Ecto neural progenitor cell (in vitro differentiated cells): ENCODE results near the gene ACD.
A peak's percentile ranks its signal among the peaks of the same experiment; 100 is the strongest.

ENCODE experiments used
- DNase-seq: peaks from one replicate; pipeline ENCODE4 v3.0.0-alpha.2; 2018; ENCODE audit warnings: low spot score

Gene ACD

DNA sequence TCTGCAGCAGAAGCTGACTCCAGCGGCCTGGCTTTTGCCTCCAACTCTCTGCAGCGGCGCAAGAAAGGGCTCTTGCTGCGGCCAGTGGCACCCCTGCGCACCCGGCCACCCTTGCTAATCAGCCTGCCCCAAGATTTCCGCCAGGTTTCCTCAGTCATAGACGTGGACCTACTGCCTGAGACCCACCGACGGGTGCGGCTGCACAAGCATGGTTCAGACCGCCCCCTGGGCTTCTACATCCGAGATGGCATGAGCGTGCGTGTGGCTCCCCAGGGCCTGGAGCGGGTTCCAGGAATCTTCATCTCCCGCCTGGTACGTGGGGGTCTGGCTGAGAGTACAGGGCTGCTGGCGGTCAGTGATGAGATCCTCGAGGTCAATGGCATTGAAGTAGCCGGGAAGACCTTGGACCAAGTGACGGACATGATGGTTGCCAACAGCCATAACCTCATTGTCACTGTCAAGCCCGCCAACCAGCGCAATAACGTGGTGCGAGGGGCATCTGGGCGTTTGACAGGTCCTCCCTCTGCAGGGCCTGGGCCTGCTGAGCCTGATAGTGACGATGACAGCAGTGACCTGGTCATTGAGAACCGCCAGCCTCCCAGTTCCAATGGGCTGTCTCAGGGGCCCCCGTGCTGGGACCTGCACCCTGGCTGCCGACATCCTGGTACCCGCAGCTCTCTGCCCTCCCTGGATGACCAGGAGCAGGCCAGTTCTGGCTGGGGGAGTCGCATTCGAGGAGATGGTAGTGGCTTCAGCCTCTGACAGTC lies 2.0 kb upstream of the ACD start:
- DNase-seq, result no peak

DNA sequence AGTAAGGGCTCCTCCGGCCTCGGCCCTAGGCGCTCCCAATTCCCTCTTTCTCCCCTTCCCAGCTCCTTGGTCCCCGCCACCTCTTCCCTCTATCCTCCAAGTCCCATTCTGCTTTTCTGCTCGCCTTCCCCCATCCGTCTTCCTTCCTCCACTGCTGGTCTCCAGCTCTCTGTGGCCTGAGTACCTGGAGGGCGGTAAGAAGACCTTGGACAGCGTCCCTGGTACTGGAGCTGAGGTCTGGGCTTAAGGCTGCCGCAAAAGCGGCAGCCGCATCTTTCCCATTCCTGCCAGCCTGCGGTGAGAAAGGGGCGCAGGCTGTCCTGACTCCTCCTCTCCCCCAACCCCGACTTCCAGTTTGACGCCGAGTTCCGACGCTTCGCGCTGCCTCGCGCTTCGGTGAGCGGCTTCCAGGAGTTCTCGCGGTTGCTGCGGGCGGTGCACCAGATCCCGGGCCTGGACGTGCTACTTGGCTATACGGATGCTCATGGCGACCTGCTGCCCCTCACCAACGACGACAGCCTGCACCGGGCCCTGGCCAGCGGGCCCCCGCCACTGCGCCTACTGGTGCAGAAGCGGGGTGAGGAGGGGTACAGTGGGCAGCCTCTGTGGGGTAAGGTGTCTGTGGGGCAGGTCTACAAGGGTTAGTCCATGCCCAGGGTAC lies 1.2 kb upstream of the ACD start:
- DNase-seq, result peak; percentile 69

DNA sequence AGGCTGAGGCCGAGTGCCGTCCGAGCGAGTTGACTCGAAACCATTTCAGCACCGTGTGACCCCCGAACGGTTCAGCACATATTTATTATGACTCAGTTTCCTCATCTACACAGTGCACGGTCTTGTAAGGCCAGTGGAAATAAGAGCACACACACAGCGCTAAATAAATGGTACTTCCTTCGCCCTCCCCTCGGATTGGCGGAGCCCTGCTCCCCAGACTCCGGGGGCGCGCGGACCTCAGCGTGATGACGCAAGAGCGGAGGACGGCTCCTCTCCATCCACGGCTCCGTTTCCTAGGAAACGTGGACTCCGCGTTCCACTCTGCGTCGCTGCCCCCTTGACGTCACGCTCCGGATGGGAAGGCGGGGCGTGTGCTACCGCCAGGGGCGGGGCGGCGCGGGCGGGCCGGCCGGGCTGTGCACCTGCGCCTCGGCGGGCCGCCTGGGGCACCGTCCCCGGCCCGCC lies 536 bp upstream of the ACD start, which contains the start of gene PARD6A:
Gene PARD6A, plus strand, starts transcription at position 397 of the 465 bp plus-strand sequence. CDS start 79 bp downstream, outside the sequence.
- peak; percentile 94 for DNase-seq

DNA sequence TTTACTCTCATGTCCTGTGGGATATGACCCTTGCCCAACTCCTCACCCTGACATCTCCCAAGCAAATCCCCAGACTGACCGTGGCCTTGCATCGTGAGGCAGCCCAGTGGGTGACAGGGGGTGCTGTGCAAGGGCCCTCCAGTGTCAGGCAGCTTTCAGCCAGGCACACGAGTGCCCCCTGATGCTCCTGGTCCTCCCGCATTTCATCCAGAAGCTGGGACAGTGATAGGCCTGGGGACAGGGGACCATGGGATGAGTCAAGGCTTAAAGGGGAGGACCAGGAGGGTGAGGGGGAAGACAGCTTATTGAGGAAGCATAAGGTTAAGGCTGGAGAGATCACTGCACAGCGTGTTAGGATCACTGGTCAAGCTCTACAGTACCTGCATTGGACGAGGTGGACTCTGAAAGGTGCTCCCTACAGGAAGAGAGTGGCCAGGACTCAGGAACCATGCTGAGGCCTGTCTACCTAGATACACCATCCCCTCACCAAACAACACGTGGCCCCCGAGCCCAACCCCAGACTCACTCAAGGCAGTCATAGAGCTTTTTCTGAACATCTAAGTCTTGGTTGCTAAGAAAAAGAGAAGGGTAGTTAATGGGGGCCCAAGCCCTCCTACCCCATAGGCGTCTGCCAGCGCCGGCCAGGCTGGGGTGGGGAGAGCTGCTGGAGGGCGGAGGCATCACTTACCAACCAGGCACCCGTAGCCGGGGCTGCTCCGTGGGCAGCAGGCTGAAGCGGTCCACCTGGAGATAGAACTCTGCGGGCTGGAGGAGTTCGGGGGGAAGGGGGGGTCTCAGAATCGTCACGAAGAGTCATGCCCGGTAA lies 998 bp downstream of the ACD start:
- no peak for DNase-seq

DNA sequence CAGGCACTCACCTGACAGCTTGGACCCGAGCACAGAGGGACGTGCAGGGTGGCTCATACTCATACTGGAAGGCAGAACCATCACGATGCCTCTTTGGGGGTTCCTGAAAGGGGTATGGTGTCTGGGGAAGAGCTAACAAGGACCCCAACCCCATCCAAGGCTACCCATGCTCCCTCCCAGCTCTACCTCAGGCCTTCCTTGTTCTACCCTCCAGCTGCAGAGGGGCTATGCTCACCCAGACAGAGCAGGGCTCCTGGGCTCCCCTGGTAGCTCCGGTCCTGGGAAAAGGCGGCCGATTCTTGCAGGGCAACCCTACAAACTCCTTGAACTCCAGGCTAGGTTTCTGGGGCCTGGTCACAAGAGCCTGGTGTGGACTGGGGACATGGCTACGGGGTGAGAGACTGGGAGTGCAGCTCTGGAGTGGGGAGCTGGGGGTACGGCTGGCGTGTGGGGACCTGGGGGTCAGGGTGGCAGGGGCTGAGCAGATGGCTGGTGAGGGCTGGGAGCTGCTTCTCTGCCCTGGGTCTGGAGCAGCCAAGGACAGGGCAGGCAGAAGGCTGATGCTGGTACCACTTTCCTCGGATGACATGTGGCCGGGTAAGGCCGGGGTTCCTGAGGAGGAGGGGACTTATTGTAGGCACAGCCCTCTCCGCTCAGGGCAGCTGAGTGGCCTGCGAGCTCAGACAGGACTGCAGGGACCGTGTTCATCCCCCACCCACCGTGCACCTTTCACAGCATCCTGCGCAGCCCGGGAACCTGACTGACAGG lies 2.1 kb downstream of the ACD start:
- no peak for DNase-seq

DNA sequence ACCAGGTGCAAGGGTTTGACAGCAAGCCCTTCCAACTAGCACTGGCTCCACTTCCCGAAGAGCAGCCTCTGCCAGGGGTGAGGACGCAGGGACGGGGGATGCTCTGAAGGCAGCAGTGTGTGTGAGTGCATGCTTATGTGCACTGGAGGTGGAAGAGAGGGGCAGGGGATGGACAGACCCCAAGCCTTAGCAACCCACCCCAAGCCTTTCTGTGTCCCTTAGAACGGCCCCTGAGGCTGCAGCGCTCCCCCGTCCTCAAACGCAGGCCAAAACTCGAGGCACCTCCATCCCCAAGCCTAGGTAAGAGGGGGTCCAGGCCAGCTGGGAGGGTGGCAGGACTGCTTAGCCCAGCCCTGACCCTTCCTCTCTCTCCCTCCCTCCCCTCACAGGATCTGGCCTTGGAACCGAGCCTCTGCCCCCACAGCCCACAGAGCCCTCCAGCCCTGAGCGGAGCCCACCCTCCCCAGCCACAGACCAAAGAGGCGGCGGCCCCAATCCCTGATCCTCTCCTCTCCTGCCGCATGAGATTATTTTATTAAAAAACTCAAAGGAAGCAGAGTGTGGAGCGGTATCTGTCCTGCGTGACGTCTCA lies 2.9 kb downstream of the ACD start:
- DNase-seq, result no peak

DNA sequence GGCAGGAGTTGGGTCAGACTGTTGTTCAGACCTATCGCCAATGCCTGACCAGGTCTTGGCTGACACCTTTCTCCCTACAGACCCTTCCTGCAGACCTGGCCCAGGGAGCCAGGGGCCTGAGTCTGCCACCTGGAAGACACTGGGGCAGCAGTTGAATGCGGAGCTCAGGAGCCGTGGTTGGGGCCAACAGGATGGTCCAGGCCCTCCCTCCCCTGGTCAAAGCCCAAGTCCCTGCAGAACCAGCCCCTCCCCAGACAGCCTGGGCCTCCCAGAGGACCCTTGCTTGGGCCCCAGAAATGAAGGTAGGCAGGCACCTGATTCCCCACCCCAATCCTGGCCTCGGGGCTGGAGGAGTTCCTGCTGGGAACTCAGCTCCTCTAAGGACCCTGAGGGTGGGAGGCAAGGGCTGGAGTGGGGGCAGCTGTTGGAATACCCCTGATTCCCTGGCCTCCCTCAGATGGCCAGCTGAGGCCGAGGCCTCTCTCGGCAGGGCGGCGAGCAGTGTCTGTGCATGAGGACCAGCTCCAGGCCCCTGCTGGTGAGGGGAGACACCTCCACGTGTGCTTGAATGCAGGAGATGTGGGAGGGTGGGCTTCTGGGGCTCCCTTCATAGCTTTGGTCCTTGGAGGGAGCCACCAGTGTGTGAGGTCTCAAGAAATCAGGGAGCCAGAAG lies 3.6 kb downstream of the ACD start:
- no peak for DNase-seq

DNA sequence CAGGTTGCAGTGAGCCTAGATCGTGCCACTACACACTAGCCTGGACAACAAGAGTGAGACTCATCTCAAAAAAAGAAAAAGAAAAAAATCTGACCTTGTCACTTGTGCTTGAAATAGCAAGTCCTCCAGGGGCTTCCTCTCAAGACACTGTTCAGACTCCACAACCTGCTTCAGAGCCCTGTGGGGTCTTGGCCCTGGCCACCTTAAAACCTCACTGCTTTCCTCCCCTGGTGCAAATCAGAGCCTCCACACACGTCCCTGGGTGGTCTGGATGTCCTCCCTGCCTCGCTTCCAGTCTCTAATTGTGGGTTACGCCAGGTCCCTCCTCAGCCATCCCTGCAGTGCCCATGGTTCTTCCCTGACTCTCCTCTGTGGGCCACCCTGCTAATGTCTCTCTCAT lies 4.7 kb downstream of the ACD start:
- no peak for DNase-seq

DNA sequence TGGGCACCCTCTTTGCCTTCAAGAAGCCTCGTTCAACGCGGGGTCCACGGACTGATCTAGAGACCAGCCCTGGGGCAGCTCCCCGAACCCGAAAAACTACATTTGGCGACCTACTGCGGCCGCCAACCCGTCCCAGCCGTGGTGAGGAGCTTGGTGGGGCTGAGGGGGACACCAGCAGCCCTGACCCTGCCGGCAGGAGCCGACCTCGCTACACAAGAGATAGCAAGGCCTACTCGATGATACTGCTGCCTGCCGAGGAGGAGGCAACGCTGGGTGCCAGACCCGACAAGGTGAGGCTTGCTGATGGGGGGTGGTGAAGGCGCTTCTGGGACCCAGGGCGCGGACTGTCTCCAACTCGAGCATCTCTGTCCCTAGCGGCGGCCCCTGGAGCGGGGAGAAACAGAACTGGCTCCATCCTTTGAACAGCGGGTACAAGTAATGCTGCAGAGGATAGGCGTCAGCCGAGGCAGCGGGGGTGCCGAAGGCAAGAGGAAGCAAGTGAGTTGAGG lies 5.6 kb downstream of the ACD start:
- no peak for DNase-seq

DNA sequence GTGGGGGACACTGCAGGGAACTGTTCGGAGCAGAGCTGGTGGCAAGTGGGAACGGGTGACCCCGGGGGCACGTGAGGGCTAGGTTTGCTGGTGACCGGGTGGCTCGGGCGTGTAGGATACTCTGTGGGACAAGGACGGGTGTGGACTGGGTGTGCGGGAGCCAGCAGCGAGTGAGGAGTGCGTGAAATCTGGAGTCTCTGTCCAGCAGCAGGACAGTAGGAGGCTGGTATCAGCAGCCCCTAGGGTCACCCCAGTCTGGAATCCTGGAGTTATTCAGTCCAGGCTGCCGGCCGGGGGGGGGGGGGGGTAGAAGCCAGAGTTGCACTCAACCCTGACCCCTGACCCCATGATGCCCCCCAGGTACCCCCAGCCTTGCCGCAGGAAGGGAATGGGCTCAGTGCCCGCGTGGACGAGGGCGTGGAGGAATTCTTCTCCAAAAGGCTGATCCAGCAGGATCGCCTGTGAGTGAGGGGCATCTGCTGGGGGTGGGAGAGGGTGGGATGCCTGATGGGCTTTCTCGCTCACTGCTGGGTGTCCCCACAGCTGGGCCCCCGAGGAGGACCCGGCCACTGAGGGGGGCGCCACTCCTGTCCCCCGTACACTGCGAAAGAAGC lies 6.2 kb downstream of the ACD start:
- no peak for DNase-seq

DNA sequence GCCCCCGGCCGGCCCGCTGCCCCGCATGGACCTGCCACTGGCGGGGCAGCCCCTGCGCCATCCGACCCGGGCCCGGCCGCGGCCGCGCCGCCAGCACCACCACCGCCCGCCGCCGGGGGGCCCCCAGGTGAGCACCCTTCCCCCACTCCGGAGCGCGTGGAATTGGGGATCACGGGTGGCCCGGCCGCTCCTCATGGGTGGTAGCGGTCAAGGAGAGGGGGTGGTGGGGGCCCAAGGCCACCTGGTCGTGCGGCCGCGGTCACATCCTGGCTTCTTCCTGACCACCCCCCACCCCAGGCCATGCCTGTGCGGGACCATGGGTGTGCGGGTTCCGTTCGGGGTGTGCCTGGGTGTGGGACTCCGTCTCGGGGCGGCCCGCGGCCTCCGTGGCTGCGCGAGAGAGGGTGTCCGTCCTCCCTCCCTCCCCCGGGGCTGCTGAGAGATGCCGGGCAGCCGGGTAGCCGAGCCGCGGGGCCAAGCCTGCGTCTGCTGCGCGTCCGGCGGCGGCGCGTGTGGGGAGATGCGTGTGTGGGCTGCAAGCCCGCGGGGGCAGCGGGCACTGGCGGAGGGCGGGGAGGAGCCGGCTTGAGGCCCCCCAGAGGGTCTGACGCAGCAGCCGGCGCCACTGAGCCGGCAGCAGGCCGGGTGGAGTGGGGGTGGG lies 6.8 kb downstream of the ACD start:
- DNase-seq, result peak; percentile 63

DNA sequence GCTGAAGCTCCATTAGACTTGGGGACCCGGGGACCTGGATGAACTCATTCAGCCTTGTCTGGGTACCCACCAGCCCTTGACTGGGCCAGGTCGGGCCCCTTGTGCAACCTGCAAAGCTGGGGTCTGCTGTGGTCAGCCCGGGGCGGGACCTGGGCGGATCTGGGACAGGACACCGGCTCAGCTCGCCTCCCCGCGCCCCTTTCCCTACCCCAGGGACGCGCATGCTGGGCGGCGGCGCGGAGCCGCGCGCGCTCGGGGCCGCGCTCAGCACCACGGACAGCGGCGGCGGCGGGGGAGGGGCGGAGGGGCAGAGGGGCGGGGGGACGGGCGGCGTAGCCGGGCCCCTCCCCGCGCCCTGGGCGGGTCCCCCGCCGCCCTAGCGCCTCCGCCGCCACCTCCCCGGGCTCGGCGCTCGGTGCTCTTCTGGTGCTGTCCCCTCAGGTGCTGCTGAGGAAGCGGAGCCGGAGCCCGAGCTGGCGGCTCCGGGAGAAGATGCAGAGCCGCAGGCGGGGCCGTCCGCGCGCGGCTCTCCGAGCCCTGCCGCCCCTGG lies 7.4 kb downstream of the ACD start:
- DNase-seq, result peak; percentile 74

DNA sequence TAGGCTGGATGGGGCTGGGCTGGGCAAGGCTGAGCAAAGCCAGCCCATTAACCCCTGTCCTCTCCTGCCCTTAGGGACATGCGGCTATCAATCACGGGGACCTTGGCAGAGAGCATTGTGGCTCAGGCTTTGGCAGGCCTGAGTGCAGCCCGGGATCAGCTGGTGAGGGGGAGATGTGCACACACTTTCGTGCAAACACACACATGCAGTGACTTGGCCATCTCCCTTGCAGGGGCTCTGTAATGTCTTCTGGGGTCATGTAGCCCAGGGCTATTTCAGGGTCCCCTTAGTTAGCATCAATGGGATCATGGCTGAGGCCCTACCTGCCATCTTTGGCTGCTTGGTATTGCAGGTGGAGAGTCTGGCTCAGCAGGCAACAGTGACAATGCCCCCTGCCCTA lies 8.2 kb downstream of the ACD start:
- no peak for DNase-seq

DNA sequence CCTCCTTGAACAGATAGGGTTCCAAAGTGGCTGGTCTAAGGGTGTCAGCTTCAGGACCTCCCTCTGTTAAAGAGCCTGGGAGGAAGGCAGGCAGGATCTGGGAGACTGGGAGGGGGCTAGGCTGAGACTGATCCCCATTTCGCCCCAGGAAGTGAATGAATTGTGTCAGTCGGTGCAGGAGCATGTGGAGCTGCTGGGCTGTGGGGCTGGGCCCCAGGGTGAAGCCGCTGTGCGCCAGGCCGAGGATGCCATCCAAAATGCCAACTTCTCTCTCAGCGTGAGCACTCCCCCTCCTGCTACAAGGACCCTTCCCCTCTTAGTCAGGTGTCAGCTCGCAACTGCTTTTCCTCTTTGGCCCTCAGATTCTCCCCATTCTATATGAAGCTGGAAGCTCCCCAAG lies 9.0 kb downstream of the ACD start:
- peak; percentile 45 for DNase-seq

DNA sequence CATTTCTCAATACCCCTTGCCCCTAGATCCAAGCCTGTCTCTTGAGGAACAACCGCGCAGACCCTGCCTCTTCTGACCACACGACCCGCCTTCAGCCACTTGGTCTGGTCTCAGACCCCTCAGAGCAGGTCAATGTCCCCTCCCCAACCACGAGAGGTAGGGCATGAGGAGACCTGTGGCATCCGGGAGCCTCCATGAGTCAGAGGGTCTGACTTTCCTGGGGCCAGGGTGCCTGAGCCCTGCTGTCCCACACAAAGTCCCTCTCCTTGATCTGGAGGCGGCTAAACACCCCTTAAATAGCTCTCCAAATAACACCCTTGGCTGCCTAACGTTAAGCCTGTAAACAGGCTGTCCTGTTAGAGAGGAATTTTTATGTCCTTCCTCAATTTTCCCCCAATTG lies 10.0 kb downstream of the ACD start:
- DNase-seq, result no peak

DNA sequence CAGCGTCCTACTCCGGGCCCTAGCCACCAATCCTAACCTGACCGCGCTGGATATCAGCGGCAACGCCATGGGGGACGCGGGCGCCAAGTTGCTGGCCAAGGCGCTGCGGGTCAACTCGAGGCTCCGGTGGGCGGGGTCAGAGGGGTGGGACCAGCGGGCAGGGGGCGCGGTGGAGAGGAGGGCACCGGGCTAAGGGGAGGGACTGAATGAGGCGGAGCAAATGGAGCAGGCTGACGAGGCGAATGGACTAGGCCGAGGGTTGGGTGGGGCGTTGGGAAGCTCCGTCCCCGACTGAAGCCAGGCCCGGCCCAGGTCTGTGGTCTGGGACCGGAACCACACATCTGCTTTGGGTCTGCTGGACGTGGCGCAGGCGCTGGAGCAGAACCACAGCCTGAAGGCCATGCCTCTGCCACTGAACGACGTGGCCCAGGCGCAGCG lies 10.5 kb downstream of the ACD start:
- peak; percentile 90 for DNase-seq

DNA sequence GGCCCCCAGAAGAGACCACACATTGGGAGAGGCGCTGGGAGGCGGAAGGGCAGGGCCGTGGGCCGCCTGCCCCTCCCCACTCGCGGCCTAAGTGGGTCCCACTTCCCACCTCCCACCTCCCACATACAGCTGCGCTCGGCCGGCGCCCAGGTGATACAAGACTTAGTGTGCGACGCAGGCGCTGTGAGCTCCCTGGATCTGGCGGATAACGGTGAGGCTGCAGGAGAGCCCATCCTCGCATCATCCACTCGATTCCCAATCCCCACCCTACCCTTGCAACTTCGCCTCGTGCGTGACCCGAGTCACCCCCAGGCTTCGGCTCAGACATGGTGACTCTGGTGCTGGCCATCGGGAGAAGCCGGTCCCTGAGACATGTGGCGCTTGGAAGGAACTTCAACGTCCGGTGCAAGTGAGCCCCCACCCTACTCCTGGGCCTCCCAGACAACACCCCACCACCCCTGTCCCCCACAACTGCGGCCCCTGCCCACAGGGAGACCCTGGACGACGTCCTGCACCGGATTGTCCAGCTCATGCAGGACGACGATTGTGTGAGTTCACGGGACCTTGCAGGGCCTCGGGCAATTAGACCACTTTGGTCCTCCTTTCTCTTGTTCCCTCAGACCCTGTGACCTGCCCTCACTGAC lies 11.2 kb downstream of the ACD start:
- peak; percentile 58 for DNase-seq

DNA sequence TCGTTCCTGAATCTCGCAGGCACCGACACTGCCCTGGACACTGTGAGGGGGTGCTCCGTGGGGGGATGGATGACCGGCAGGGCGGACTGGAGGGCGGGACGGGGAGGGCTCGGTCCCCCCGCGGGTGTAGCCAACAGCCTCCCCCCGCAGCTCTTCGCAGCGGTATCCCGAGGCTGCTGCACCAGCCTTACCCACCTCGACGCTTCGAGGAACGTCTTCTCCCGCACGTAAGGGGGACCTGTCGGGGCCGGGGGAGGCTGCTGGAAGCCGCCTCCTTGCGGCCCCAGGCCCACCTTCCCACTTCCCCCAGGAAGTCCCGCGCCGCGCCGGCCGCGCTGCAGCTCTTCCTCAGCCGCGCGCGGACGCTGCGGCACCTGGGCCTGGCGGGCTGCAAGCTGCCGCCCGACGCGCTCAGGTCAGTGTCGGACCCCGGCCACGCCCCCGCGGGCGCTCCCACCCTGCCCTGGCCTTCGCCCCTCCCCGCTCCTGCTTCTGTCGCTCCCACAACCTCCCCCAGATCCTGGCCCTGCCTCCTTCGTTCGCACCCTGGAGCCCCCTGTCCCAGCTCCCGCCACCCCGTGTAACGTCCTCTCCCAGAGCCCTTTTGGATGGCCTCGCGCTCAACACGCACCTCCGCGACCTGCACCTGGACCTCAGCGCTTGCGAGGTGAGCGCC lies 11.8 kb downstream of the ACD start:
- DNase-seq, result no peak
